K562 (cell line): ENCODE data around the gene OLIG3.

Source experiments
- EZH2 ChIP-seq: IDR thresholded peaks from 2 replicates; pipeline ENCODE4 v1.6.1; 2012; ENCODE audit warnings: low read depth, mild to moderate bottlenecking, inconsistent platforms, low read length, borderline replicate concordance
- GABPA ChIP-seq: fragments of 200-800 bp; sonication (Bioruptor generic); conservative IDR thresholded peaks from 2 replicates; pipeline ENCODE4 v1.6.1; 2016; ENCODE audit warnings: low read depth, missing genetic modification characterization, missing compliant biosample characterization
- SMARCA4 ChIP-seq: fragments of 450-650 bp; IDR thresholded peaks from 2 replicates; pipeline ENCODE4 v1.6.1; 2016
- SP1 ChIP-seq: sonication (generic); formaldehyde crosslinking; IDR thresholded peaks from 2 replicates; pipeline ENCODE4 v1.8.1; 2022; ENCODE audit warnings: mild to moderate bottlenecking, missing genetic modification reagents
- TARDBP ChIP-seq: fragments of 450-650 bp; IDR thresholded peaks from 2 replicates; pipeline ENCODE4 v1.6.1; 2016
- ZBTB12 ChIP-seq: fragments of 250-450 bp; sonication (Bioruptor Pico); IDR thresholded peaks from 2 replicates; pipeline ENCODE4 v1.4.0; 2020
- ZNF140 ChIP-seq: fragments of 250-450 bp; sonication (Bioruptor Pico); IDR thresholded peaks from 2 replicates; pipeline ENCODE4 v1.8.0; 2021; ENCODE audit warnings: moderate library complexity, mild to moderate bottlenecking, inconsistent platforms
- ZNF217 ChIP-seq: sonication (generic); formaldehyde crosslinking; IDR thresholded peaks from 2 replicates; pipeline ENCODE4 v1.8.0; 2022; ENCODE audit warnings: mild to moderate bottlenecking, missing genetic modification reagents
- ZNF24 ChIP-seq: fragments of 450-650 bp; IDR thresholded peaks from 2 replicates; pipeline ENCODE4 v1.6.1; 2016
- TF ChIP-seq, protein P1 (sequence below), 3 experiments: IDR thresholded peaks in 2 of 3; conservative IDR thresholded peaks in 1 of 3; 2 replicates each; pipeline ENCODE4 v1.5.1; 2011 to 2012; ENCODE audit warnings: low read length in 3 of 3, mild to moderate bottlenecking in 3 of 3, control low read depth in 2 of 3, improper control_type of control experiment in 1 of 3, inconsistent platforms in 1 of 3, low read depth in 1 of 3, mixed read lengths in 1 of 3, moderate library complexity in 1 of 3; ENCODE audit not compliant: insufficient read depth in 2 of 3
- TF ChIP-seq, protein P2 (sequence below): sonication (generic); formaldehyde crosslinking; IDR thresholded peaks from 2 replicates; pipeline ENCODE4 v1.8.1; 2023; ENCODE audit warnings: mild to moderate bottlenecking, missing genetic modification reagents, moderate library complexity
- TF ChIP-seq, protein P3 (sequence below): sonication (generic); formaldehyde crosslinking; IDR thresholded peaks from 2 replicates; pipeline ENCODE4 v1.9.0; 2022; ENCODE audit warnings: mild to moderate bottlenecking, missing genetic modification reagents

DNA sequence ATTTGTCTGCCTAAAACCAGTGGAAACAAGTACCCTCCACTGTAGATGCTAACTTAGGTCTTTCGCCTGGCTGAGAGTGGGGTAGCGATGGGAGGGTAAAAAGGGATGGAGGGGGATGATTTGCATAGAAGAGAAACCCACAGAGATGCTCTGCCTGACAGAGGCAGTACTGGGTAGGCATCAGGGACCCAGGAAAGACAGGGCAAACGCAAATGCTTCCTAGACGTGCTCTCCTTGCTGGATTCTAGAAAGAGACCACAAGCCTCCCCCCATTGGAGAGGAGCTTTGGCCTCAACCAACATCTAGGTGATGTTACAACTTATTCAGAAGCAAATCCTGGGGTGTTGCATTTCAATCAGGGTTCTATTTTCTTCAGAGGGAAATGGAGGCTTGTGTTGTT is 3.2 kb downstream of the OLIG3 start:
- TF ChIP-seq ZNF24 (no peak), TARDBP (no peak), ZBTB12 (no peak), EZH2 (no peak), GABPA (tag) (no peak), SMARCA4 (no peak), ZNF140 (CRISPR knock-in tag) (no peak), SP1 (CRISPR knock-in tag) (no peak), ZNF217 (no peak)
- TF ChIP-seq, protein P1, sequence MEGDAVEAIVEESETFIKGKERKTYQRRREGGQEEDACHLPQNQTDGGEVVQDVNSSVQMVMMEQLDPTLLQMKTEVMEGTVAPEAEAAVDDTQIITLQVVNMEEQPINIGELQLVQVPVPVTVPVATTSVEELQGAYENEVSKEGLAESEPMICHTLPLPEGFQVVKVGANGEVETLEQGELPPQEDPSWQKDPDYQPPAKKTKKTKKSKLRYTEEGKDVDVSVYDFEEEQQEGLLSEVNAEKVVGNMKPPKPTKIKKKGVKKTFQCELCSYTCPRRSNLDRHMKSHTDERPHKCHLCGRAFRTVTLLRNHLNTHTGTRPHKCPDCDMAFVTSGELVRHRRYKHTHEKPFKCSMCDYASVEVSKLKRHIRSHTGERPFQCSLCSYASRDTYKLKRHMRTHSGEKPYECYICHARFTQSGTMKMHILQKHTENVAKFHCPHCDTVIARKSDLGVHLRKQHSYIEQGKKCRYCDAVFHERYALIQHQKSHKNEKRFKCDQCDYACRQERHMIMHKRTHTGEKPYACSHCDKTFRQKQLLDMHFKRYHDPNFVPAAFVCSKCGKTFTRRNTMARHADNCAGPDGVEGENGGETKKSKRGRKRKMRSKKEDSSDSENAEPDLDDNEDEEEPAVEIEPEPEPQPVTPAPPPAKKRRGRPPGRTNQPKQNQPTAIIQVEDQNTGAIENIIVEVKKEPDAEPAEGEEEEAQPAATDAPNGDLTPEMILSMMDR (IDR thresholded peaks at IDR 0.05 in 2 of 3, conservative IDR thresholded peaks at IDR 0.05 in 1 of 3; ENCODE audit: insufficient read depth in 2 of 3, low read depth in 1 of 3, low read length in 3 of 3), result no peak
- TF ChIP-seq, protein P2, sequence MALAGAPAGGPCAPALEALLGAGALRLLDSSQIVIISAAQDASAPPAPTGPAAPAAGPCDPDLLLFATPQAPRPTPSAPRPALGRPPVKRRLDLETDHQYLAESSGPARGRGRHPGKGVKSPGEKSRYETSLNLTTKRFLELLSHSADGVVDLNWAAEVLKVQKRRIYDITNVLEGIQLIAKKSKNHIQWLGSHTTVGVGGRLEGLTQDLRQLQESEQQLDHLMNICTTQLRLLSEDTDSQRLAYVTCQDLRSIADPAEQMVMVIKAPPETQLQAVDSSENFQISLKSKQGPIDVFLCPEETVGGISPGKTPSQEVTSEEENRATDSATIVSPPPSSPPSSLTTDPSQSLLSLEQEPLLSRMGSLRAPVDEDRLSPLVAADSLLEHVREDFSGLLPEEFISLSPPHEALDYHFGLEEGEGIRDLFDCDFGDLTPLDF (CRISPR knock-in tag), result no peak
- TF ChIP-seq, protein P3, sequence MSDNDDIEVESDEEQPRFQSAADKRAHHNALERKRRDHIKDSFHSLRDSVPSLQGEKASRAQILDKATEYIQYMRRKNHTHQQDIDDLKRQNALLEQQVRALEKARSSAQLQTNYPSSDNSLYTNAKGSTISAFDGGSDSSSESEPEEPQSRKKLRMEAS (CRISPR knock-in tag), result no peak
